A673 (cell line): Measurements from ENCODE around the gene KRT4.

Source experiments
- CTCF ChIP-seq: fragments of 300-800, 200-600 bp; sonication (generic); conservative IDR thresholded peaks from 2 replicates; pipeline ENCODE4 v1.5.1; 2017; ENCODE audit warnings: low read depth, mild to moderate bottlenecking, antibody characterized with exemption, low read length, moderate library complexity, mixed read lengths
- EZH2 ChIP-seq: fragments of 200-600 bp; sonication (generic); IDR thresholded peaks from 2 replicates; pipeline ENCODE4 v1.6.1; 2017; ENCODE audit warnings: borderline replicate concordance, low read depth, mild to moderate bottlenecking, mixed read lengths, antibody characterized with exemption, low read length; ENCODE audit not compliant: poor library complexity, severe bottlenecking

- TF ChIP-seq CTCF (no peak), EZH2 (no peak)
These were observed 42.4 kb downstream of the KRT4 start for GRCh38 chr12:52771505-52771904.
